VCaP (cell line): Measurements from ENCODE around the gene EWSR1.

Experiments
- H3K27ac ChIP-seq: fragments of 450-650 bp; 2 replicates; pipeline ENCODE4 v1.5.1; 2017
- CTCF ChIP-seq: fragments of 450-650 bp; conservative IDR thresholded peaks from 2 replicates; pipeline ENCODE4 v1.5.1; 2017; ENCODE audit warnings: mild to moderate bottlenecking, moderate library complexity

EWSR1 gene

GRCh38 chr22:29341849-29342127 is 73.7 kb downstream of the EWSR1 start:
- peak overlapping the region; percentile 87 for H3K27ac ChIP-seq
- TF ChIP-seq CTCF, result no peak

- H3K27ac ChIP-seq, result peak overlapping the region; percentile 87
- no peak for TF ChIP-seq CTCF
These were observed 74.1 kb downstream of the EWSR1 start for GRCh38 chr22:29342177-29342576.

- H3K27ac ChIP-seq, result peak overlapping the region; percentile 87
- no peak for TF ChIP-seq CTCF
These were observed 74.7 kb downstream of the EWSR1 start for GRCh38 chr22:29342577-29343312.

- TF ChIP-seq CTCF, result no peak
These were observed 75.3 kb downstream of the EWSR1 start for GRCh38 chr22:29343313-29343805.

GRCh38 chr22:29344137-29344536 is 76.1 kb downstream of the EWSR1 start:
- no peak for TF ChIP-seq CTCF
- H3K27ac ChIP-seq, result peak overlapping the region; percentile 87

More at GRCh38 chr22:29343313-29343805, 75.3 kb downstream of the EWSR1 start:
- peak overlapping the region; percentile 87 for H3K27ac ChIP-seq

GRCh38 chr22:29344889-29345288 is 76.8 kb downstream of the EWSR1 start:
- peak overlapping the region; percentile 87 for H3K27ac ChIP-seq

- H3K27ac ChIP-seq, result peak overlapping the region; percentile 87
- no peak for TF ChIP-seq CTCF
These were observed 77.9 kb downstream of the EWSR1 start for GRCh38 chr22:29345932-29346331.

- no peak for TF ChIP-seq CTCF
- H3K27ac ChIP-seq, result peak overlapping the region; percentile 87
These were observed 78.6 kb downstream of the EWSR1 start for GRCh38 chr22:29346659-29347058.
